Prostate gland (tissue), 2 donors: ENCODE data around the gene IL1RAPL1. TPM values are rescaled to one million over a fixed set of nuclear protein-coding genes. Genes with fewer than 3 reads are reported as not detected.

Experiments
- DNase-seq: peaks from one replicate; pipeline ENCODE4 v3.0.0-alpha.2; 2019; ENCODE audit warnings: low spot score
- H3K27ac ChIP-seq, 2 donors: fragments of 200-600 bp; sonication (generic); 2 replicates each; pipeline ENCODE4 v1.5.1; 2017 to 2019
- H3K27me3 ChIP-seq: fragments of 200-600 bp; sonication (generic); replicated peaks from 2 replicates; pipeline ENCODE4 v1.5.1; 2019; ENCODE audit not compliant: insufficient read depth
- H3K36me3 ChIP-seq, 2 donors: fragments of 200-600 bp; sonication (generic); 1 replicate in 1 of 2; 2 replicates in 1 of 2; pipeline versions ENCODE4 v1.5.1 to v1.8.1; 2017 to 2019
- H3K4me1 ChIP-seq: fragments of 200-600 bp; sonication (generic); replicated peaks from 2 replicates; pipeline ENCODE4 v1.5.1; 2019
- H3K4me3 ChIP-seq, 2 donors: fragments of 200-600 bp; sonication (generic); 2 replicates each; pipeline ENCODE4 v1.5.1; 2017 to 2019
- H3K9me3 ChIP-seq: fragments of 200-600 bp; sonication (generic); 2 replicates; pipeline ENCODE4 v1.5.1; 2017
- CTCF ChIP-seq, 4 experiments: fragments of 200-600 bp in 2 of 4; fragments of 450-650 bp in 2 of 4; sonication (generic) in 2 of 4; IDR thresholded peaks; 1 replicate in 3 of 4; 2 replicates in 1 of 4; pipeline ENCODE4 v1.5.1; 2016 to 2019; ENCODE audit warnings: antibody characterized with exemption in 4 of 4, mild to moderate bottlenecking in 2 of 4, moderate library complexity in 2 of 4
- POLR2A ChIP-seq: fragments of 450-650 bp; IDR thresholded peaks from one replicate; pipeline ENCODE4 v1.6.1; 2016; ENCODE audit warnings: antibody characterized with exemption, mild to moderate bottlenecking
- POLR2AphosphoS5 ChIP-seq: sonication (generic); formaldehyde crosslinking; IDR thresholded peaks from one replicate; pipeline ENCODE4 v1.6.1; 2017; ENCODE audit warnings: antibody characterized with exemption
- WGBS: methylation state at CpG from one replicate; pipeline ENCODE4 v1.1.5; 2018; 5-methylcytosine and 5-hydroxymethylcytosine counted together
- intact Hi-C: fragments of 100-400 bp; cut with DNase I; formaldehyde crosslinking; loops from one replicate; pipeline ENCODE4 v1.14.2; 2022
- total RNA-seq, 2 donors: library from RNA; depleted of rRNA; stranded (reverse); fragments of >200 nt; gene quantifications; one replicate each; pipeline ENCODE4 v1.1.0, GENCODE V29; 2016

IL1RAPL1 gene
- total RNA-seq, 2 donors from 2014 or later = 0.23 TPM

GRCh38 chrX:29798469-29798868 is 1211.2 kb downstream of the IL1RAPL1 start:
- TF ChIP-seq CTCF (IDR thresholded peaks at IDR 0.05) = no peak
- TF ChIP-seq POLR2A = no peak
- no peak for TF ChIP-seq POLR2AphosphoS5
- DNase-seq = no peak
- no peaks in the 10 kb centered on the region for H3K36me3 ChIP-seq
- 54% methylated on average over 2 of the region's 2 CpGs for WGBS
- H3K27ac ChIP-seq = no peak overlapping the region
- H3K27me3 ChIP-seq = no peaks in the 10 kb centered on the region
- H3K9me3 ChIP-seq = no peaks in the 10 kb centered on the region
- H3K4me3 ChIP-seq = no peak overlapping the region
- H3K4me1 ChIP-seq = no peaks in the 10 kb centered on the region
- intact Hi-C loops = no loop called here

- intact Hi-C loops = no loop called here
- Histone ChIP-seq H3K36me3 (no peaks in the 10 kb centered on the region), H3K9me3 (no peaks in the 10 kb centered on the region), H3K4me1 (no peaks in the 10 kb centered on the region), H3K27me3 (no peaks in the 10 kb centered on the region), H3K4me3 (no peak overlapping the region), H3K27ac (no peak overlapping the region)
- TF ChIP-seq CTCF (IDR thresholded peaks at IDR 0.05) (no peak), POLR2AphosphoS5 (no peak), POLR2A (no peak)
- DNase-seq = no peak
These were observed 1225.9 kb downstream of the IL1RAPL1 start for GRCh38 chrX:29813174-29813573.

GRCh38 chrX:29824176-29824906 is 1237.1 kb downstream of the IL1RAPL1 start:
- TF ChIP-seq CTCF (IDR thresholded peaks at IDR 0.05) (no peak), POLR2A (no peak), POLR2AphosphoS5 (no peak)
- 46% methylated on average over 6 of the region's 6 CpGs for WGBS
- no peaks in the 10 kb centered on the region for H3K27me3 ChIP-seq
- no peaks in the 10 kb centered on the region for H3K36me3 ChIP-seq
- H3K27ac ChIP-seq = no peak overlapping the region
- intact Hi-C loops = no loop called here
- no peaks in the 10 kb centered on the region for H3K9me3 ChIP-seq
- no peak overlapping the region for H3K4me3 ChIP-seq
- no peak for DNase-seq
- H3K4me1 ChIP-seq = no peaks in the 10 kb centered on the region

- intact Hi-C loops = no loop called here
- Histone ChIP-seq H3K36me3 (no peaks in the 10 kb centered on the region), H3K9me3 (no peaks in the 10 kb centered on the region), H3K27ac (no peak overlapping the region), H3K27me3 (no peaks in the 10 kb centered on the region), H3K4me1 (no peaks in the 10 kb centered on the region), H3K4me3 (no peak overlapping the region)
- WGBS = 94% methylated on average over 5 of the region's 5 CpGs
- no peak for DNase-seq
- no peak for TF ChIP-seq POLR2A
- no peak for TF ChIP-seq POLR2AphosphoS5
- no peak for TF ChIP-seq CTCF (IDR thresholded peaks at IDR 0.05)
These were observed 1239.5 kb downstream of the IL1RAPL1 start for GRCh38 chrX:29826742-29827141.

GRCh38 chrX:29834311-29834710 is 1247.1 kb downstream of the IL1RAPL1 start:
- Histone ChIP-seq H3K36me3 (no peaks in the 10 kb centered on the region), H3K4me3 (no peak overlapping the region), H3K9me3 (no peaks in the 10 kb centered on the region), H3K27me3 (no peaks in the 10 kb centered on the region), H3K27ac (no peak overlapping the region), H3K4me1 (no peaks in the 10 kb centered on the region)
- intact Hi-C loops = no loop called here
- no peak for TF ChIP-seq CTCF (IDR thresholded peaks at IDR 0.05)
- no peak for TF ChIP-seq POLR2A
- TF ChIP-seq POLR2AphosphoS5 = no peak
- DNase-seq = no peak
- WGBS = 88% methylated on average over 2 of the region's 2 CpGs
